GM21529 (cell line): ENCODE results near the gene ARHGEF7.
"Not testable (repeated sequence)": the region's sequence is repeated elsewhere in the genome, so short reads cannot be mapped to it uniquely, and the experiment has no call there.

ENCODE experiments used
- ATAC-seq: cut with Tn5 transposase; IDR thresholded peaks from one replicate; pipeline ENCODE4 v1.9.1; 2021; ENCODE audit not compliant: unreplicated experiment

The ARHGEF7 gene

GRCh38 chr13:111251646-111252445 lies 136.7 kb downstream of the ARHGEF7 start:
- ATAC-seq = no peak

DNA sequence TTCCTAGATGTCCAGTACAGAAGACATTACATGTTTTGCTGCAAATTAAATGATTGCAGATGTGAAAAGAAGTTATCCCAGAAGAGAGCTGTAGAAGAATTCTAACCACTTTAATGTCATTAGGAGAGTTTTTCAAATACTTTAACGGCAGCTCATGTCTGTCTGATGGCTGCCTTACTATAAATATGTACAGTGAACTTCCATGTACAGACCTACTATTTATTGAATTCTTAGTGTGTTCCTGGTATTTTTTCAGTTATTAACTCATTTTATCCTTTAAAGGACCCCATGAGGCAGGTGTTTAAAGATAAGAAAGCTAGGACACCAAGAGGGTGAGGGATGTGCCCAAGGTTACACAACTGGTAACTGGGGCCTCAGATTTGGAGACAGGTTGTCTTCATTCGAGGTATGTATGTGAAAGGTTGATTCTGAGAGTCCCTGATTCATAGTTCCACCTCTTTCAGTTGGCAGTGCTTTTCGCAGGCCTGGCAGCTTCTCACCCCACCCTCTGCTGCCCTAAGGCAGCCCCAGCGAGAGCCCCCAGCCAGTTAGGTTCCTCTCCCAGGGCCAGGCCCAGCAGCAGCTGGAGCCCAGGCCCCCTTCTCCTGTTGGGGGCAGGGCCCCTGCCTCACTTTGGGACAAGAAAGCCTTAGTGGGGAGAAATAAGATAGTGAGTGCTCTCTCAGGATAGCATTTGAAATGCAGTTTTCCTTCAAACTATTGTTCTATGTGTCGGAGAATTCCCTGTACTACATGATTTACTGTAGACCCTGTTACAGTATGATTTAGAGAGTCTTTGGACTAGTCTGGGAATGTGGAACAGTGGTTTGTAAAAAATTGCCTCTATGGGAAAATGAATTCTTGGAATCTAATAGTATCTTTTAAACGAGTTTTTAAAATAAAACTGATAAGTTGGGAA lies 137.6 kb downstream of the ARHGEF7 start:
- ATAC-seq = no peak

DNA sequence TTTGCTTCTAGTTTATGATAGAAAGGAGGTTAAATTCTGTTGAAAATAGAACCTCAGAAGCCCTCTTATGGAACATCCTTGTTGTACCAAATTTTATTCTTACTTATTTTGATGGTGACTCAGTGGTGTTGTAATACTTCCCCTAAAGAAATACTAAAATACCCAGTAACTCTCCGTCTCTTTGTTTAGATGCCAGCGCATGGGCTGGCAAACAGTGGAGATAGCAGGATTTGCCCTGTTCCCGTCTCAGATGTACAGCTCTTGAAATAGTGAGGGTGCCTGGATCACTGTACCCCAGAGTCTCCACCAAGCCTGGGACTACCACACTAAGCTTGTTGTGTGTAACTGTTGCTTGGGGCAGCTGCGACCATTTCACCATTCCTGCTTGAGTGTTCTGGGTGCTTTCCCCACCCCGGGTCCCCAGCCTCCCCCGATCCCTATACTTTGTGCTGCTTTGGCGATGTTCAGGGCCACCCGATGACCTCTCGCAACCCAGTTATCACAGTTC lies 138.3 kb downstream of the ARHGEF7 start:
- no peak for ATAC-seq

GRCh38 chr13:111255228-111255790 lies 140.2 kb downstream of the ARHGEF7 start:
- no peak for ATAC-seq

GRCh38 chr13:111256458-111256857 lies 141.3 kb downstream of the ARHGEF7 start:
- no peak for ATAC-seq

GRCh38 chr13:111256946-111257345 lies 141.8 kb downstream of the ARHGEF7 start:
- no peak for ATAC-seq

DNA sequence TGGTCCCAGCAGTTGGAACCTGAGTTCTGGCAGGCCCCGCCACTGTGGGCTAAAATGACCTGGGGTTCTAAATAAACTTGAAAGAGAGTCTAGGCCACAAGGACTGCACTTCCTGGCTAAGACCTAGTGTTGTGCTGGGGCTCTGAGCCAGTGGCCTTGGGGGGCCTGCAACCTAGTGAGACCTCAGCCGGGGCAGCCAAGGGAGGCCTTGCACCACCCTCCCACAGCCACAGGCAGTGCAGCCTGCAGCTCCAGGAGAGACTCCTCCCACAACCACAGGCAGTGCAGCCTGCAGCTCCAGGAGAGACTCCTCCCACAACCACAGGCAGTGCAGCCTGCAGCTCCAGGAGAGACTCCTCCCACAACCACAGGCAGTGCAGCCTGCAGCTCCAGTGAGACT lies 142.8 kb downstream of the ARHGEF7 start:
- ATAC-seq = not testable (repeated sequence)

DNA sequence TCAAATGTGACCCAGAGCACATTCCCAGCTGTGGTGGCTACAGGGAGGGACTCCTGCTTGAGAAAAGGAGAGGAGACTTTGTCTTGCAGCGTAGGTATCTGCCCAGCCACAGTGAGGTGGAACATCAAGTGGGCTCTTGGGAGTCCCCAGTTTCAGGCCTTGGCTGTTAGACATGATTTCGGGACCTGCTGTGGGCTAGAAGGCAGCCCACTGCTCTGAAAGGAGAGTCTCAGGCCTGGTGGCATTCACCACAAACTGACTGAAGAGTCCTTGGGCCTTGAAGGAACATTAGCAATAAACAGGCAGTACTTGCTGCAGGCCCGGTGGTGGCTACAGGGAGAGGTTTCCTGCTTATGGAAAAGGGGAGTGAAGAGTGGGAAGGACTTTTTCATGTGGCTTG lies 143.5 kb downstream of the ARHGEF7 start:
- ATAC-seq = no peak

GRCh38 chr13:111259058-111259457 lies 143.9 kb downstream of the ARHGEF7 start:
- ATAC-seq = no peak

GRCh38 chr13:111261326-111261725 lies 146.2 kb downstream of the ARHGEF7 start:
- ATAC-seq = no peak

DNA sequence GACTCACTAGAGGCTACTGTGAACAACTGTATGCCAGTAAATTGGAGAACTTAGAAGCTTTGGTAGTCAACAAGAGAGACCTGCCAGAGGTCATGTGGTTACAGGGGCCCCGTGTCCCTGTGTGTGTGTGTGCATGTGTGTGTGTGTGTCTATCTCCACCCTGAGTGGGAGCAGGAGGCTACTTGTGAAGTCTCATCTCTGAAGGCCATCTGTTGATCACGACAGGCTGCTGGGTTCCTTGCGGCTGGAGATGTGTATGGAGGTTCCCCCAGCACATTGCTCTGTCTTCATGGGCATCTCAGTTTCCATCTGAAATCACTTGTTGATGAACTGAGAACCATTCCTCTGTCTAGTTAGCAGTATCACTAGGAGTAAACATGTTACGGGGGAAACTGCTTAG lies 147.2 kb downstream of the ARHGEF7 start:
- ATAC-seq = no peak

DNA sequence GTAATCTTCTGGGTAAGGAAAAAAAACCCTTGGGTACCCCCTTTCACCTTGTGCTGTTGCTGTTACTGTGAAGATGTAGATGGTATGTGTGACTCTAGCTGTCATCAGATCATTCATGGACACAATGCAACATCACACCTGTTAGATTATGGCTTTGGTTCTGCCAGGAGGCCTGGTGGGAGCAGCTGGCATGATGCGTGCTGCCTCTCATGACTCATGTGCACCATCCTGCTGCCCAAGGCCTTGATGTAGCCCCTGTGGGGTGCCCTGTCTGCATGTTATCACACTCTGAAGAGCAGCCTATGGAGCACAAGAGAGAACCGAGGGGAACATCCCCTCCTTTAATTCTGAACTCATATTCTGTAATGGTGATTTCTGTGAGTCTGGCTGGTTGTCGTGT lies 147.6 kb downstream of the ARHGEF7 start:
- no peak for ATAC-seq

- no peak for ATAC-seq
Observed at GRCh38 chr13:111263566-111263965, 148.5 kb downstream of the ARHGEF7 start.

GRCh38 chr13:111265006-111265700 lies 150.0 kb downstream of the ARHGEF7 start:
- ATAC-seq = no peak

DNA sequence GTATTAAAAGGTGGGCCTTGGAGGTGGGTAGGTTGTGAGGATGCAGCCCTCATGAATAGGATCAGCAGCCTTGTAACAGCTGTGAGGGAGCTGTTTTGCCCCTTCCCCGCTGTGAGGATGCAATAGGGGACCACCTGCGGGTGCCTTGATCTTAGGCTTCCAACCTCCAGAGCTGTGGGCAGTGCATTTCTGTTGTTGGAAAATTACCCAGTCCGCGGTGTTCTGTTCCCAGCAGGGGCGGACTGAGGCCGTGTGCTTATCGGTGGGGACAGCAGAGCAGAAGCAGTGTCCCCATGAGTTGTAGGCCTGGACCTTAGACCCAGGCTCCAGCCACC lies 150.6 kb downstream of the ARHGEF7 start:
- ATAC-seq = no peak

- ATAC-seq = no peak
Observed at GRCh38 chr13:111267205-111267604, 152.1 kb downstream of the ARHGEF7 start.

DNA sequence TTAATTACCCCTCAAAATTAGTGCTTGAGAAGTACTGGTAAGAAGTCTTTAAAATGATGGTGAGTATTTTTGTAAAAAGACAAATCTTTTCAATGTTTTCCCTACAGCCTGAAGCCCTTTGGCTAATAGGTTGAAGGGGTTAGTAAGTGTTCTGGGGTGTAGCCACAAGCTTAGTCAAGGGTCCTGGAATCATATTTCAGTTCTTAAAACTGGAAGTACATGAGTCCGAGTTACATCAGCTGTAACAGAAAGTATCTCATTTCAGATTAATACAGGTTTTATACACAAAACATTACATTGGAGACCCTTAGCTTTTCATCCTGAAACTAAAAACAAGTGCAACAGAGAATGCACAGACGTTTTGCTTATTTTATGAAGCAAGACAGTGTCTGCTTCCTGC lies 152.7 kb downstream of the ARHGEF7 start:
- ATAC-seq = no peak

DNA sequence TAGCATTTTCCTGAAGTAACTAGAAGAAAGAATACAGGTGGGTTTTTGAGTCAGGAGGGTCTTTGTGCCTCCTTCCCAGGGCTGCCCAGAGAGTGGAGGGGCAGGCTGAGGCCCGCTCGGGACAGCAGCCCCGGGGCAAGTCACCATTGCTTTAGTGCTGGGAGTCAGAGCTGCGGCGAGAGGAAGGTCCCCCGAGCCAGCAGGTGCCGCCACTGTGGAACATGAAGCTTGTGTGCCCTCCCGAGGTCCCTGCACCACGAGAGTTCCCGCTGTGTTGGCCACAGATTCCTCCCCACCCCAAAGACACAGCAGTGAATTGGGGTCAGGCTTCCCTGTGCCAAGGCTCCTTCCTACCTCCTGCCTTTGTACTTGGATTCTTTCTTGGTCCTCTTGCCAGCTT lies 154.4 kb downstream of the ARHGEF7 start:
- no peak for ATAC-seq

DNA sequence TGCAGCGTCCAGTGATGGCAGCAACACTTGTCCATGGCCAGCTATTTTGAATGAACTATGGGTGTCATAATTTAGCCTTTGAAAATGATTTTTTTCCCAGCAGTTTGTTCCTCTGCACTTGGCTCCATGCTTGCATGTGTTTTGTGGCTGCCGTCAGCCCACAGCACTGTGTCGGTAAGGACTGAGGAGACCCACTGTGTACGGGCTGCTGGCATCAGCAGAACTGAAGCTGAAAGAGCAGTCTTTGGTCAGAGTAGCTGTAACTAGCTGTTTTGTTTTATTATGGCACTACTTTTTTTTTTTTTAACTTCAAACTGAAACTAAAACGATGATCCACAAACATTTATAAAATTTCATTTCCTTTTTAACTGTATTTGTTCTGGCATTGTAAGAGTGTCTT lies 155.0 kb downstream of the ARHGEF7 start:
- ATAC-seq = no peak

- no peak for ATAC-seq
Observed at GRCh38 chr13:111270765-111271698, 155.9 kb downstream of the ARHGEF7 start.
